ENCODE measurements around the gene ST6GAL1.
"Not testable (repeated sequence)": the region's sequence is repeated elsewhere in the genome, so short reads cannot be mapped to it uniquely, and the experiment has no call there.

Gene ST6GAL1

DNA sequence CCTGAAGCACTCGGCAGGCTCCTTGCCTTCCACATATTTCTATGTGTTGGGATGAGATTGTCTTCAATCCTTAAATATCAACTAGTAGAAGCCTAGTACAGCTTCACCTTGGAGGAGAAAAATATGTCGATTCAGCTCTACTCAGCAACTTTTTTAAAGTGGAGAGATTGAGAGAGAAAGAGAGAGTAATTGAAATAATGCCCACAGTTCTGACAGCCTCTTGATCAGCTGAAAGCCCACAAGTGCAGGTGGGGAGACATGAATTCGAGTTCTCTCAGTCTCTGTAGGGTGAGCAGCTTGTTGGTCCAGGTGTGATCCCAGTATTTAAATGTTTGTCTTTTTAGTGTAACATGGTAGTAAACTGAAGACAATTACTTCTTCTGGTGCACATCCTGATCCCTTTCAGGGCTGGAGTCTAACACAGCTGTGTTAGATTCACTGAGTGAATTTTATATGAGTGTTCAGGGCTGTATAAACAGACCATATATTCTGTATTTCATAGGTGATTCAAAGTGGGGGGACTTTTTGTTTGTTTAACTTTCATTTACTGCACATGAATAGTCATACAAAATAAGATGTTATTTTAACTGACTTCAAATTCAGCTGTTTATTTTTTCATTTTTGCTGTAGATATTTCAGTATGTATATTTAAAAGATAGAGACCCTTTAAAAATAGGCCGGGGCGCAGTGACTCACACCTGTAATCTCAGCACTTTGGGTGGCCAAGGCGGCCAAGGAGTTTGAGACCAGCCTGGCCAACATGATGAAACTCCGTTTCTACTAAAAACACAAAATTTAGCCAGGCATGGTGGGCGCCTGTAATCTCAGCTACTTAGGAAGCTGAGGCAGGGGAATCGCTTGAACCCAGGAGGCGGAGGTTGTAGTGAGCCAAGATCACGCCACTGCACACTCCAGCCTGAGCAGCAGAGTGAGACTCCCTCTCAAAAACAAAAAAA, 64.0 kb downstream of the ST6GAL1 start:
- no peak for DNase-seq (ENCODE audit: low spot score)

DNA sequence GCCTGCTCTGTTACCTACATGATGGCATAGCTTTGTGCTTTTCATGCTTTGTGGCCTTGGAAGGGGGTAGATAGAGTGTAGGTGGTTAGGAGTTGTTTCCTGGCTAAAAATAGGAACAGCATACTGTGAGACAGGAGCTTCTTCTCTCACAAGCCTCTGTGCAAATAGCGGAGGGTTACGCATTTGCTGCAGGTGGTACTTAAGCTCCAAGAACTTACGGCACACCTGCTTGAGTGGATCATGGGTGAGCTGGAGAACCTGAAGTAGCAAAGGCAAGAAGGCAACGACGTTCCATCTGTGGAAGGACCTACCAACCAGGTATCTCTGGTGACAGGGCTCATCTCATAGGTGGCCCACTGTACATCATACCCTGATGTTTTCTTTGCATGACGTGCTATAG, 66.0 kb downstream of the ST6GAL1 start:
- no peak for DNase-seq (ENCODE audit: low spot score)

DNA sequence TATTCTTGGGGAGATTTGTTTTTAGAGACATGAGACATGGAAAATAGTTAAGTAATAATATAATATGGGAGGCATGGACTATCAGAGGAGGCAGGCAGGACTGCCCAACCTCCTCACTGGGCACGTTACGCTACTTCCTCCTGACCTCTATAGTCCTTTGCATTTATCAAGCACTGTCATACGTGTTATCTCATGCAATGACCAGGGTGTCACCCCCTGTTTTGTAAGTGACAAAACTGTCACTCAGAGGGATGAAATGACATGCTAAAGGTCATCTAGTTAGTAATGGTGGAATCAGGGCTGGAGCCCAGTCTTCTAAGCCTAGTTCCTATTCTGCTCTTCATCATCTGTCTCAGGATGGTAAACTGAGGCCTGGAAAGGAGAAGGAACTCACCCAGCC, 66.7 kb downstream of the ST6GAL1 start:
- peak; percentile 18 for DNase-seq (ENCODE audit: low spot score)

DNA sequence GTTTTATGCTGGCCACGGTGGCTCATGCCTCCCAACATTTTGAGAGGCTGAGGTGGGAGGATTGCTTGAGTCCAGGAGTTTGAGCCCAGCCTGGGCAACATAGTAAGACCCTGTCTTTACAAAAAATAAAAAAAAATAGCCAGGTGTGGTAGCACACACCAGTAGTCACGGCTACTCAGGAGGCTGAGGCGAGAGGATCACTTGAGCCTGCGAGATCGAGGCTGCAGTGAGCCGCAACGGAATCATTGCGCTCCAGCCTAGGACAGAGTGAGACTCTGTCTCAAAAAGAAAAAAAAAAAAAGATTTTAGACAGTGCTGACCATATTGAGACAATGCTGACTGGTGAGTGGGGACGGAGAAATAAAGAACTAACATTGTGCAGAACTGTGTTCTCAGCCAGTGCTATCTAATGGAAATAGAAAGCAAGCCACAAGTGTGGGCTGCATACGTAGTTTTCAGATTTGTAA, 67.2 kb downstream of the ST6GAL1 start:
- no peak for DNase-seq (ENCODE audit: low spot score)

DNA sequence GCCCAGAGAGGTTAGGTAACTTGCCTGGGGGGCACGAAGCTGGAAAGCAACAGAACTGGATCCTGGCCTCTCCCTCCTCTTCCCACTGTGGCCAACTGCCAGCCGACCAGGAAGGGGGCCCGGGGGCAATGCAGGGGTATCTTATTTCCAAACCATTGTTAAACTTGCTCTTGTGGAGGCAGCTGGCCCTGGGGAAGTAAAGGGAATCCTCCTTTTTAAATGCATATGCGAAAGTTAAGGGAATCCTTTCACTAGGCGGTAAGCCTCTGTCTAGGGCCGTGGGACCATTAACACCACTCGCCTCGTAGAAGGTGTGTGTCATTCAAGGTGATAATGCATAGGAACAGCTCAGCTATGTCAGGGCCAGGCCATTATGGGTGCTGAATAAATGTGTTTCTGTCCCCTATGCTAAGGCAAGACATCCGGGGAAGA, 68.6 kb downstream of the ST6GAL1 start:
- DNase-seq (ENCODE audit: low spot score), result no peak

DNA sequence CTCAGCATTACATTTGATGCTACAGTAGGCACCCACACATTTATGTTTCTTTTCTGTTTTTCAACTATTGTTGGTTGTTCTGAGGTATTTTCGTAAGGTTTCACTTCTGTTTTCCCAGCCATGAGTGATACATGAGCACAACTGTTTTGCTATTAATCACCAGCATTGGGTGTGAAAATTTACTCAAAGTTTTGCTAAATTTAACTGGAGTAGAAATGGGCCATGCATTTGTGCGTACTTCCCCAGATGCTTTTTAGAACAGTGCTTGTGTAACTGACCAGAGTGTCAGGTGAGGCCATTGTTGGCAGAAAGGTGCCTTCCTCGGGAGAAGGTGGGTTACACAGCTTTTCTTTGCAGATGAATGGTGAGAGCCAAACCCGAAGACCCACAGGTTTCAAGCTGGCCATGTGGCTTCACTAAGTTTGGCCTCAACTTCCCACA, 70.4 kb downstream of the ST6GAL1 start:
- DNase-seq (ENCODE audit: low spot score), result no peak

DNA sequence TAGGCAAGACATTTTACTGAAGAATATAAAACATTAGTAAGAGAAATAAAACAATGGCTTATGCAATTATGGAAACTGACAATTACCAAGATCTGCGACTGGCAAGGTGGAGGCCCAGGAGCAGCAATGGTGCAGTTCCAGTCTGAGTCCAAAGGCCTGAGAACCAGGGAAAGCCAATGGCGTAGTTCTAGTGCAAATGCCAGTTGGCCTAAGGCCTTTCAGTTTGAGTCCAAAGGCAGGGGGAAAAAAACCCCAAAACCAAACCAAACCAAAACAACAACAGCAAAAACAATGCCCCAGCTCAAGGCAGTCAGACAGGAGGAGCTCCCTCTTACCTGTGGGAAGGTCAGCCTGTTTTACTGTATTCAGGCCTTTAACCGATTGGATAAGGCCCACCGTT, 72.6 kb downstream of the ST6GAL1 start:
- DNase-seq (ENCODE audit: low spot score), result no peak

DNA sequence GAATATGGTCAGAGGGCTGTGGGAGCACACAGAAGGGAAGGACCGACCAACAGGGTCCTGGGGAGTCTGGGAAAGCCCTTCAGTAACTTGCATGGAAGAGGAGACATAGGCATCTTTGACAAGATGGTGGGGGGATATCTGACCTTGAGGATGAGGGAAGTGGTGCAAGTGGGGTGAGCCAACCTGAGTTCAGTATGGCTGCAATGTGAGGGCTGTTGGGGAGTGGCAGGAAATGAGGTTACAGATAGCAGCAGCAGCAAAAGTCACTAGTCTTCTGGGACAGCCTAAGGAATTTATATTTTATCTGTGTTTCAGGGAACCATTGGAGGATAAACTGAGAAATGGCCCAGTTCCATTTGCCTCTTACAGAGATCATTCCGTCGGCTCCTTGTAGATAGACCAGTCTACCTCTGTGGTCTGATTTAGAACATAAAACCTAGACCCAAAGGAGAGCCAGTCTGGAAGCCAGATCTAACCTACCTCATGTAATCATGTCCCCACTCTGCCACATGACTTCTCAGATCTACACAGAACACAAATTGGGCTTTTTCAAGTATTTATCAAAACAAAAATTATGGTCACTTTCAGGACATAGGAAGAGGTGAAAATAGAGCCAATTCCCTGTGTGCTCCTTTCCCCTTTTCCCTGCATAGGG, 75.6 kb downstream of the ST6GAL1 start:
- DNase-seq (ENCODE audit: low spot score), result no peak

DNA sequence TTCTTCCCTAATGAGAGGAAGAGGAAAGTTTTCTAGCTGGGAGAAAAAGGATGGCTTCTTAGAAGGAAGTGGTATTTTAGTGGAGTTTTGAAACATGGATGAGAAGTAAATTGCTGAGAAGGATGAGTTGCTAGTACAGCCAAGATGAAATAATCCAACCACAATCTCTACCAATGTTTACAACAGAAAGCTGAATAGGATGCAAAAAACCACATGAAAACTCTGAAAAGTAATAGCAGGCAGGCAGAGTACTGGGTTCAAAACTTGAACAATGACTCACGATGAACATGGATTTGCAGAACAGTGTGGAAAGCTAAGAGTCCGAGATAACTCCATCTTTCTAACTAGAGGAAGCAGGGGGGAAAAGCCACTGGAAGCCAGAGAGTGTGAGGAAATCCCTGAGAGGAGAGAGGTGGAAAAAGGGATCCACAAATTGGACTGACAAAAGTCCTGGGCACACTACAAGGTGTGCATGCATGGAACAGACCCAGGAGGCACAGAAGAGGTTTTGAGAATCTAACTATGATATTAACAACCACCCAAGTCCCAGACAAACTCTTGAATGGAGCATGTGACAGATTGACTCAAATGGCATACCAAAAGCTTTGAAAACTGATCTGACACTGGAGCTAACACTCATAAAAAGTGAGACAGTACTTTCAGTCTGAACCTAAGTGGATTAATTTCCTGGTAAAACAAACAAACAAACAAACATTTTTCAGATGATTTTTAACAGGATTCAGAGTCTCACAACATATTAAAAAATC, 76.7 kb downstream of the ST6GAL1 start:
- DNase-seq (ENCODE audit: low spot score), result no peak

DNA sequence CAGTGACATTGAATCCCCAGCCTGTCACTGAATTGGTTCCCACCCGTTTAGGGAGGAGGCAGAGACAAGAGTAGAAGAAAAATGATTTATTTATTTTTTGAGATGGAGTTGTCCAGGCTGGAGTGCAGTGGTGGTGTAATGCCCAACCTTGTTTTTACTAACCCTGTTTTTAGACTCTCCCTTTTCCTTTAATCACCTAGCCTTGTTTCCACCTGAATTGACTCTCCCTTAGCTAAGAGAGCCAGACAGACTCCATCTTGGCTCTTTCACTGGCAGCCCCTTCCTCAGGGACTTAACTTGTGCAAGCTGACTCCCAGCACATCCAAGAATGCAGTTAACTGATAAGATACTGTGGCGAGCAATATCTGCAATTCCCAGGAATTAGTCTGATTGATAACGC, 80.1 kb downstream of the ST6GAL1 start:
- not testable (repeated sequence) for DNase-seq (ENCODE audit: low spot score)

DNA sequence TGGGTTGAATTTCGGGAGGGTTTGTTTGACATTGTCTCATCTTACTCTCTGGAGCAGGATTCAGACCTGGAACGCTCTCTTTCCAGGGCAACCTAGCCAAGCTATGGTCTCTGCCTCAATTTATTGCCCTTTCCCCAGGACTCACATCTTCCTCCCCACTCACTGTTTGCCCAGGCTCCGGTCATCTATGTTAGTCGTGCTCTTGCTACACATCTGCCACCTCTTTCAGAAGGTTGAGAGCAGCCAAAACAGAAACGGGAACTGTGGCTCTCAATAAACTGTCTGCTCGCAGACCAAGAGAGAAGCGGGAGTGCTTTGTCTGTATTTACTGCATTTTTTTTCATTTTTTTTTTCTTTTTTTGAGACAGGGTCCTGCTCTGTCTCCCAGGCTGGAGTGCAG, 81.6 kb downstream of the ST6GAL1 start:
- DNase-seq (ENCODE audit: low spot score), result no peak

DNA sequence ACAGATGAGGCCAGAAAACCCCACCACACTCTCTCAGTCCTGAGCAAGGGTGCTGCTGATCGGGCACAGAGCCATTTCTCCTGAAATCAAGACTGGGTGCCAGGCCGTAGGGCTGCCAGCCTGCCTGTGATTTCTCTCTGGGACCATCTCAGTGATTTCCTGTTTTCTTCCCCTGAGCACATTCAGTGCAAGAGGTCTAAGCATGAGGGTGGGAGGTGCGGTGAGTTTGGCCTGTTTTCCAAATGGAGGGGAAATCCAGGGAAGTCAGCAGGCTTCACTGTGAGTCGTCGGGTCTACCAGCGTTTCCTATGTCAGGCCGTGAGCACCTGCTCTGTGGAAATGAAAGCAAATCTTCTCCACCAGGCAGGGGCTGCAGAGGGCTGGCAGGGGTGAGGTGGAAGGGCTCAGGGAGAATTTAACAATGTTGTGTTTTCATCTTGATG, 82.3 kb downstream of the ST6GAL1 start:
- DNase-seq (ENCODE audit: low spot score), result no peak

DNA sequence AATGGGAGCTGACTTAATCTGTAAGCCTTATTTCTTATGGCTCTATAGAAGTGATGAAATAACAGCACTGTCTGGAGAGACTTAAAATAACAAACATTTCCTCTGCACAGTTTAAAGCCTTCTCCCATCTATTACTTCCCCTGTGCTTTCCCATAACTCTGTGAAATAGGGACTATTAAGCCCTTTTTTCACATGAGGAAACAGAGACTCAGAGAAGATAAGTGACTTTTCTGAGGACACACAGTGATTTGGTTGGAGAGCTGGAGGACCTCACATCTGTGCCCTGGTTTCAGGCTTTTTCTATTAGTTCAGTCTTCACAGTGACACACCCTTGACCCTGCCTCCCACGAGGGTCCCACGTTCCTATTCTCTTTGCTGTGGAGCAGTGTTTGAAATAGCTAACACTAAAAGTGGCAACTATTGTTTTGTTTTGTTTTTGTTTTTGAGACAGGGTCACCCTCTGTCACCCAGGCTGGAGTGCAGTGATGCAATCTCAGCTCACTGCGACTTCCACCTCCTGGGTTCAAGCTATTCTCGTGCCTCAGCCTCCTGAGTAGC, 82.9 kb downstream of the ST6GAL1 start:
- DNase-seq (ENCODE audit: low spot score), result no peak

DNA sequence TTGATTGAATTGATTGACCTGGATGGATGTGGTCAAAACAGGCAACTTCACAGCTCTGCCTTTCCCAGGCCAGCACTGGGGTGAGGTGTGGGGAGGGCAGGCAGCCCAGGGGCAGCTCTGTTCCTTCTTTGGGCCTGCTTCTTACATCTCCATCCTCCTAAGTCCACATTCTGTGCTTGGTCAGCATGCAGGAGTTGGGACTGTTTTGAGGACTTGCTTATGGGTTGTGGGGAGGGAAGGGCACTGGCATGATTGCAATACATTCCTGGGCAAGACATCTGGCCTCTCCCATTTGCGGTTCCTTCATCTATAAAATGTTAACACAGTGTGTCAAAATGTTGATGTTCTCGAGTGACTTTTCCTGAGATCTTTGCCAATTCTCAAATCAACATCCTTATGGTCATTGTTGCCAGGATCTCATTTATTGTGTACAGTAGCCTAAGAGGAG, 84.1 kb downstream of the ST6GAL1 start:
- DNase-seq (ENCODE audit: low spot score), result no peak

DNA sequence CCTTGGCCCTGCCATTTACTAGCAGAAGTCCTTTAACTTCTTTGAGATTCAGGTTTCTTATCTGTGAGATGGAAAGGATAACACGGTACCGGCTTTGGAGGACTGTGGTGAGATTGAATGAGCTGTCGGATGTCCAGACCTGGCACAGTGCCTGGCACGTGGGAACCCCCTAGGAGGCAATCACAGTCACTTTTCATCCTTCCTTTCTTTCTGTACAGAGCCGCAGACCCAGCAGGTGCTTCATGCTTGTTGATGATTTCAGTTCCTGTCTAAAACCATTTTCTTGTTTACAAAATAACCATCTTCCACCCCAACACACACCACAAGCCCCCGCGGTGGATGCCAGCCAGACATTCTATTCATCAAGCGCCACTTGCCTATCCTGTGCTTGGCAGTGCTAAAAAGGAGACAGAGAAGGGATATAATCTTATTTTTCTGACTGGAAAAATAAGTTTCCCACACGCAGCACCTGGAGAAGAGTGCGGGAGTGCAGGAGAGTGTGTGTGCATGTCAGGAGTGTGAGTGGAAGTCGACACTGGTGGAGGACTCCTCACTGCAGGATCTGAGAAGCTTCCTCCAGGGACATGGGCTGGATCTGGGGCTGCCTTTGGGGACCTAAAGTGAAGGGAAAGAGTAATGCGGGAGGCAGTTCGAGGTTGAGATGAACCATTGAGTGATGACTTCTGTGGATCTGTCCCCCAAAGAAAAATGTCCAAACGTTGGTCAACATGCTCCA, 85.7 kb downstream of the ST6GAL1 start:
- DNase-seq (ENCODE audit: low spot score), result no peak

DNA sequence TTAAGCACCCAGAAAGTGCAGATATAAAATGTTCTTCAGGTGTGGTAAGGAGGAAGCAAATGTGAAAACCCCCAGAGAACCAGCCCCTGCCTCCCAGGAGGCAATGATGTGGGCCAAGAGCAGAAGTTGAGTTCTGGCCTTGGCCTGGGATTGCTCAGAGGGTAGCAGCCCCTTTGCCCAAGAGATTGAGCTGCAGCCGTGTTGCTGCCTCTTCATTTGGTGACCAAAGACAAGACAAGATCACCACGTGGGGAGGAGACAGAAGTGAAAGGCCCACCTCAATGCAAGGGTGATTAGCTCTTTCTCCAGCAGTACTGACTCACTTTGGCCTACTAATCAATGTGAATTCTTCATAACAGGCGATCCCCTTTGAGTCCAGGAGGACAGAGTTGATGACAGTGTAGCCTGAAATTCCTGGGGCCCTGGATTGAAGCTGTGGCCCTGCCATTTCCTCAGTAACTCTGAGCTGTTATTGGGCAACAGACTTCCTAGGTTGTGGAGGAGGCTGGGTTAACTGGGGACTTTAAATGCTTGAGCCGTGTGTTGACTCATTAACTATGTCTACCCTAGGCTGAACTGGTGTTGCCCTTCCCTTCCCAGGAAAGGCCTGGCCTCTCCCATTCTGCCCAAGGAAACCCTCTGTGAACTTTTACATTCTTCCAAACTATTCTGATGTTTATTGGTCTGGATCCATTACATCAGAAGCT, 86.5 kb downstream of the ST6GAL1 start:
- DNase-seq (ENCODE audit: low spot score), result no peak

DNA sequence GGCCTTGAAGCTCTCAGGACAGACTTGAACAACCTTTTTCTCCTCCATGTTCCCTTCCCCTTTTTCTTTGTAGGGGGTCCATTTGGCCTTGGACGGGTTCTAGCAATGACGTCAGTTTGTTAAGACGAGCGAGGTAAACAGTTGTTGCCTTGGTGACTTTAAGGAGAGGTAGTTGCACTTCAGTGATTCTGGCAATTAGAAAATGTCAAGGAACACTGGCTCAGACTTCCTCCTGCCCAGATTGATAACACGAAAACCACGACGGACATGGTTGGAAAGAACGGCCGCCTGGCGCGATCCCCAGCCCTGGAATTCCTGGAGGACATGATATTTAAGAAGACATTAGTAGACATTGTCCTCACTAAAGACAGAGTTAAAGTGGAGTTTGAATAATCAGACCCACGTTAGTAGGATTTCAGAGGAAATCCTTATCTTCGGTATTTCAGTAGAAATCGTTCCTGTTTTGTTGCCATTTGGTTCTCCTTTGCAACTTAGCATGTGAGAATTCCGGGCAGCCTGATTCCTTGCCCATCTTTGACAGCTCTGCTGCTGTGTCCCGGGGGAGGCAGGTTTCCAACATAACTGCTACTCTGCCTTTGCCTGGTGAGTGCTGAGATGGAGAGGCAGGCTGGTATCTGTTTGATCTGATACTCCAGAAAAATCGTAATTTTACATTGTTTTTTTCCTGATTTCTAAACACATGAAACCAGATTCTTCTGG, 87.3 kb downstream of the ST6GAL1 start:
- DNase-seq (ENCODE audit: low spot score), result no peak

DNA sequence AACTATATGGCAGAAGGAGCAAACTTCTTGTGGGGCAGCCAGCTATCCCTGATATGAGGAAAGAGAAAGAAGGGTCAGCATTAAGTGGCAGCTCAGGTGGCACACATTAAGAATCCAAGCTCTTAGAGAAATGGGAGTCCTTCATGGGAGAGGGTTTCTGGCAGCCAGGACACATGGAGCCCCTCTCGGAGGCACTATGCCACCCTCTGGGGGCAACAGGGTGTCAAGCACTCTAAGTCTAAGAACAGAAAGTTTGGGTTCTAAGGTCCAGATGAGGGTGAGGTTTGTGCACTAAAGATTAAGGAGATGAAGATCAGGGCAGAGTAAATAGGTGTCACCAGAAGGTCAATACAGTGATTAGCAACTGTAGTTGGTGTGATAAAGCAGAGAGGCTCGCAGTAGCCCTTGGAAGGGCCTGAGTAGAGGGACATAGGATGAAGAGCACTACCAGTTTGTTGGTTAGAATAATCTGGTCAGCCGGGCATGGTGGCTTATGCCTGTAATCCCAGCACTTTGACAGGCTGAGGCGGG, 89.3 kb downstream of the ST6GAL1 start:
- no peak for DNase-seq (ENCODE audit: low spot score)

DNA sequence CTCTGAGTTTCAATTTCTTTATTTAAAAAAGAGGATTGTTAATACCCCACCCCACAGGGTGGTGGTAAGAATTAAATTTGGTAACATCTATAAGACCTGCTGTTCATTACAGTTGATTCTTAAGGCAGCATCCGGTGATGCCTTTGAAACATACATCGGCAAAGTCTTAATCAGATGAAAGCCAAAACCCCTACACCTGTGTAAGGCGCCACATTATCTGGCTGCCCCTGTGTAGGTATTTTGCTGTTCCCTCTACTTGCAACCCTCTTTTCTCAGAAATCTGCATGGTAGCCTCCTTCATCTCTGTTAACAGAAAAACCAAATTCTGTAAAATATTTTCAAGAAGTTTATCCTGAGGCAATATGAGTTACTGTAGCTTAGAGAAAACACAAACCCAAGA, 90.0 kb downstream of the ST6GAL1 start:
- DNase-seq (ENCODE audit: low spot score), result no peak
